ENCODE measurements around the gene PPP1CB. TPM values are rescaled to one million over a fixed set of nuclear protein-coding genes. Genes with fewer than 3 reads are reported as not detected.
A peak's percentile ranks its signal among the peaks of the same experiment; 100 is the strongest.

PPP1CB gene
- polyA plus RNA-seq, 2 donors, result 104 to 140 TPM

DNA sequence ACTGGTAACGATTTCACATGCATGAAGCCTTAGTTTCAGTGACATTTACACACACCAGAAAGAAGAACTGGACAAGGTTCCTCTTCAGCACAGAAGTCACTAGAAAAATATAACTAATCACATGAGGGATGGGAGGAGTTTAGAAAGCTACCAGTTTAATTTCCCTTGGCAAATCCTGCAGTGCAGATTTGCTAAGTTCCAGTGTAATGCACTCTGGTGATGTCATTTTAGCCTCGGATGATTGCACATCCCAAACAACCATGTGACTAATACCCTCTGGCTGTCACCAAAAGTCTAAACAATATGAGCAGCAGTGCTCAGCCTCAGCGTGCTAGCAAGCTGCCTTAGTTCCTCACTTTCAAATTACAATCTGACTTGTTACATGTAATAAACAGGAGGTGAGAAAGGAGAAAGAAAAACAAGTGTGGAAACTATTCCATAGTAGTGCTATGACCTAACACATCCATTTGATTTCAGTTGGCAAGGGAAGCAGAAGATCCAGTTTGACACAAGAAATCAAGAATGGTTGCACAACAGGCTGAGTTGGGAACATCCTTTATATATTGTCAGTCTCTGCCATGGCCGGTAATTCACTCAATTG is 35.3 kb upstream of the PPP1CB start:
- Histone ChIP-seq H3K4me1 (ENCODE audit: control insufficient read depth in 2 of 2, insufficient read depth in 2 of 2, low read length in 1 of 2) (no peaks in the 10 kb centered on the region), H3K27ac (ENCODE audit: low read depth in 2 of 2, low read length in 1 of 2) (peak overlapping the region; percentile 91 to 95), H3K36me3 (ENCODE audit: control insufficient read depth in 2 of 2, insufficient read depth in 2 of 2, low read length in 1 of 2) (no peaks in the 10 kb centered on the region), H3K27me3 (ENCODE audit: control insufficient read depth in 1 of 2, insufficient read depth in 2 of 2, low read length in 2 of 2) (no peaks in the 10 kb centered on the region), H3K4me3 (ENCODE audit: low read depth in 1 of 2, low read length in 2 of 2) (no peak overlapping the region), H3K9me3 (ENCODE audit: control insufficient read depth in 2 of 2, insufficient read depth in 1 of 2, low read depth in 1 of 2, low read length in 1 of 2) (no peaks in the 10 kb centered on the region)
- 15 to 16% methylated on average over 4 of the region's 4 CpGs for WGBS, 2 donors

DNA sequence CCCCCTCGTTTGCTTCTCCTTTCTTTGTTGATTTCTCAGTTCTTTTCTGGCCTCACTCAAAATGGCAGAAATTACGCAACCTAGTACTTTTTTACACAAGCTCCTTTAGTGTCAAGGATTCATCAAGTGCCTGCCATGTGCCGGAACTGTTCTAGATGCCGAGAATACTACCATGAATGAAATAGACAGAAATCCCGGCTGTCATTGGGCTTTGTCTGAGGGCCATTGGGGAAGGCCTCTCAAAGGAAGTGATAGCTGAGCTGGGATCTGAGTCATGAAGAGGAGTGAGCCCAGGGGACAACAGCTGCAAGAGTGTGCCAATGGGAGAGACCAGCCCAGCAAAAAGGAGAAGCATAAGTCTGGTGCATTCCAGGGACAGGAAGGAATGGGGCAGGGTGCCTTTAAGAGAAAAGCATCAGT is 34.3 kb upstream of the PPP1CB start:
- Histone ChIP-seq H3K27me3 (ENCODE audit: control insufficient read depth in 1 of 2, insufficient read depth in 2 of 2, low read length in 2 of 2) (no peaks in the 10 kb centered on the region), H3K36me3 (ENCODE audit: control insufficient read depth in 2 of 2, insufficient read depth in 2 of 2, low read length in 1 of 2) (no peaks in the 10 kb centered on the region), H3K4me1 (ENCODE audit: control insufficient read depth in 2 of 2, insufficient read depth in 2 of 2, low read length in 1 of 2) (no peaks in the 10 kb centered on the region), H3K4me3 (ENCODE audit: low read depth in 1 of 2, low read length in 2 of 2) (no peak overlapping the region), H3K27ac (ENCODE audit: low read depth in 2 of 2, low read length in 1 of 2) (peak overlapping the region; percentile 76 to 87), H3K9me3 (ENCODE audit: control insufficient read depth in 2 of 2, insufficient read depth in 1 of 2, low read depth in 1 of 2, low read length in 1 of 2) (no peaks in the 10 kb centered on the region)
- 46 to 59% methylated on average over 5 of the region's 5 CpGs for WGBS, 2 donors

- no peaks in the 10 kb centered on the region for H3K36me3 ChIP-seq (ENCODE audit: control insufficient read depth in 2 of 2, insufficient read depth in 2 of 2, low read length in 1 of 2)
- H3K27ac ChIP-seq (ENCODE audit: low read depth in 2 of 2, low read length in 1 of 2), result no peak overlapping the region
- H3K4me1 ChIP-seq (ENCODE audit: control insufficient read depth in 2 of 2, insufficient read depth in 2 of 2, low read length in 1 of 2), result no peaks in the 10 kb centered on the region
- H3K4me3 ChIP-seq (ENCODE audit: low read depth in 1 of 2, low read length in 2 of 2), result no peak overlapping the region
- 88 to 90% methylated on average over 3 of the region's 3 CpGs for WGBS, 2 donors
- H3K9me3 ChIP-seq (ENCODE audit: control insufficient read depth in 2 of 2, insufficient read depth in 1 of 2, low read depth in 1 of 2, low read length in 1 of 2), result no peaks in the 10 kb centered on the region
- H3K27me3 ChIP-seq (ENCODE audit: control insufficient read depth in 1 of 2, insufficient read depth in 2 of 2, low read length in 2 of 2), result no peaks in the 10 kb centered on the region
These were observed 31.3 kb upstream of the PPP1CB start for GRCh38 chr2:28720345-28720744.

GRCh38 chr2:28721601-28722191 is 29.9 kb upstream of the PPP1CB start:
- no peak overlapping the region for H3K4me3 ChIP-seq (ENCODE audit: low read depth in 1 of 2, low read length in 2 of 2)
- H3K9me3 ChIP-seq (ENCODE audit: control insufficient read depth in 2 of 2, insufficient read depth in 1 of 2, low read depth in 1 of 2, low read length in 1 of 2), result no peaks in the 10 kb centered on the region
- no peaks in the 10 kb centered on the region for H3K27me3 ChIP-seq (ENCODE audit: control insufficient read depth in 1 of 2, insufficient read depth in 2 of 2, low read length in 2 of 2)
- WGBS, 2 donors, result 88 to 92% methylated on average over 7 of the region's 7 CpGs
- no peaks in the 10 kb centered on the region for H3K4me1 ChIP-seq (ENCODE audit: control insufficient read depth in 2 of 2, insufficient read depth in 2 of 2, low read length in 1 of 2)
- no peak overlapping the region for H3K27ac ChIP-seq (ENCODE audit: low read depth in 2 of 2, low read length in 1 of 2)
- no peaks in the 10 kb centered on the region for H3K36me3 ChIP-seq (ENCODE audit: control insufficient read depth in 2 of 2, insufficient read depth in 2 of 2, low read length in 1 of 2)

DNA sequence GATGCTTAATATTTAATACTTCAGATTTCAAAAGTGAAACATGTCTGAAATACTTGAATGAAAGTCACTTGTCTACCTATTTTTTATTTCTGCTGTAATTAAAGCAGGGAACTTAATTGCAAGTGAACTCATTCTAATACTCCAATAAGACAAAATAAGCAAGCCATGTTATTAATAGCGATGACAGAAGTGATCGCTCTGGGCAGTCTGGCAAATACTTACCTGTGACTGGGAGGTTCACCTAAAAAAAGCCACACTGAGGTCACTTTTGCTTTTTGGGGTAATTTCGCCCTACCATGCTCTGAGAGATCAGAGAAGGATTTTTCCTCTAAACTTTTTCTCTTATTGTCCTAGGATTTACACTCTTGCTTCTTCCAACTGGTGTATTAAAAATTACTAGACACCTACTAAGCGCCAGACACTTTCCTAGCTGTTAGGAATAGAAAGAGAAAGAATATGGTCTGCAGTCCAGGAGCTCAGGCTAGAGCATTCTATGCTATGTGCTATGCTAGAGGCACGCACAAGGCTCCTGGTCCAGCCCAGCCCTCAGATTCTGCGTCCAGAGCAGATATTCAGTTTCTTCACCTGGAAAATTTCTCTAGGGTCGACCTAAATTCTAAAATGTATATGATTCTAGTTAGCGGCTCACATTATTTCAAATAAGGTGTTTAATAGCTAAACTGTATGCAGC is 26.5 kb upstream of the PPP1CB start:
- no peak overlapping the region for H3K27ac ChIP-seq (ENCODE audit: low read depth in 2 of 2, low read length in 1 of 2)
- peaks cover 2 to 5% of the 10 kb centered on the region in 2 donors for H3K4me1 ChIP-seq (ENCODE audit: control insufficient read depth in 2 of 2, insufficient read depth in 2 of 2, low read length in 1 of 2)
- 92% methylated on average over 8 of the region's 8 CpGs for WGBS, 2 donors
- no peaks in the 10 kb centered on the region for H3K9me3 ChIP-seq (ENCODE audit: control insufficient read depth in 2 of 2, insufficient read depth in 1 of 2, low read depth in 1 of 2, low read length in 1 of 2)
- H3K36me3 ChIP-seq (ENCODE audit: control insufficient read depth in 2 of 2, insufficient read depth in 2 of 2, low read length in 1 of 2), result no peaks in the 10 kb centered on the region
- no peaks in the 10 kb centered on the region for H3K27me3 ChIP-seq (ENCODE audit: control insufficient read depth in 1 of 2, insufficient read depth in 2 of 2, low read length in 2 of 2)
- no peak overlapping the region for H3K4me3 ChIP-seq (ENCODE audit: low read depth in 1 of 2, low read length in 2 of 2)

DNA sequence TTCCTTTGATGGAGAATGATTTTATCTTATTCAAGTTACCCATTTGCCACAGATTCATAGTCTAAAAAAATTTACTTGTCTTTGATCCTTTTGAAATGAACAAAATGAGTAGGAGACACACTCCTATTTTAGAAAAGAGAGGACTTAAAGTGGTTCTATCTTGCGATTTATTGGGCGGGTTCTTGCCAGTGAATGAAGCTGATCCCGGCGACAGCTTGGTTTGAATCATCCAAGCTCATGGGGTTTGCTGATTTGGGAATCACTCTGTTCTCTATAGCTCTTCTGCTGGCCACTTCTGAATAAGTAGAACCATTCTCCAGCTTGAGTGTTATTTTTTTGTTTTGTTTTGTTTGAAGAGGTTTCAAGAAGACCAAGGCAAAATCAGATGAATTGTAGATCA is 25.5 kb upstream of the PPP1CB start:
- Histone ChIP-seq H3K27me3 (ENCODE audit: control insufficient read depth in 1 of 2, insufficient read depth in 2 of 2, low read length in 2 of 2) (no peaks in the 10 kb centered on the region), H3K27ac (ENCODE audit: low read depth in 2 of 2, low read length in 1 of 2) (no peak overlapping the region), H3K9me3 (ENCODE audit: control insufficient read depth in 2 of 2, insufficient read depth in 1 of 2, low read depth in 1 of 2, low read length in 1 of 2) (no peaks in the 10 kb centered on the region), H3K4me1 (ENCODE audit: control insufficient read depth in 2 of 2, insufficient read depth in 2 of 2, low read length in 1 of 2) (peaks cover 2 to 5% of the 10 kb centered on the region in 2 donors), H3K4me3 (ENCODE audit: low read depth in 1 of 2, low read length in 2 of 2) (no peak overlapping the region), H3K36me3 (ENCODE audit: control insufficient read depth in 2 of 2, insufficient read depth in 2 of 2, low read length in 1 of 2) (no peaks in the 10 kb centered on the region)
- WGBS, 2 donors, result 94% methylated on average over 4 of the region's 4 CpGs

DNA sequence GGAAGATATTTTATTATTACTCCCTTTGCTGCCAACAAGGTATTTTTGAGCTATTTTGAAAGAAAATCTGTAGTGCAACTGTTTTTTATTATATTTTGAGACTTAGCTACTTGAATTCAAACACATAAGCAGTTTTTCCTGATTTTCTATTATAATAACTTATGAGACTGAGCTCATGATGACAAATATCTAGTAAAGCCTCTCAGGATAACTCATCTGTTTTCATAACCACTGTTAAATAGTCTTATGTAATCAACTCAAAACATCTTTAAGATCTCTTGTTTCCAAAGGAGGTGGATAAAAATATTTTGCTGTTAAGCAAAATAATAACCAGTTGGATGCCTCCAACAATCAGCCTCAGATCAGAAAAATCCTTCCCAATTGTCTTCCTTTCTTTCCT is 21.9 kb upstream of the PPP1CB start:
- H3K9me3 ChIP-seq (ENCODE audit: control insufficient read depth in 2 of 2, insufficient read depth in 1 of 2, low read depth in 1 of 2, low read length in 1 of 2), result no peaks in the 10 kb centered on the region
- no peaks in the 10 kb centered on the region for H3K27me3 ChIP-seq (ENCODE audit: control insufficient read depth in 1 of 2, insufficient read depth in 2 of 2, low read length in 2 of 2)
- no peaks in the 10 kb centered on the region for H3K36me3 ChIP-seq (ENCODE audit: control insufficient read depth in 2 of 2, insufficient read depth in 2 of 2, low read length in 1 of 2)
- H3K27ac ChIP-seq (ENCODE audit: low read depth in 2 of 2, low read length in 1 of 2), result peak overlapping the region in 1 of 2 donors; percentile 32
- H3K4me1 ChIP-seq (ENCODE audit: control insufficient read depth in 2 of 2, insufficient read depth in 2 of 2, low read length in 1 of 2), result peaks cover 2 to 5% of the 10 kb centered on the region in 2 donors
- H3K4me3 ChIP-seq (ENCODE audit: low read depth in 1 of 2, low read length in 2 of 2), result no peak overlapping the region

DNA sequence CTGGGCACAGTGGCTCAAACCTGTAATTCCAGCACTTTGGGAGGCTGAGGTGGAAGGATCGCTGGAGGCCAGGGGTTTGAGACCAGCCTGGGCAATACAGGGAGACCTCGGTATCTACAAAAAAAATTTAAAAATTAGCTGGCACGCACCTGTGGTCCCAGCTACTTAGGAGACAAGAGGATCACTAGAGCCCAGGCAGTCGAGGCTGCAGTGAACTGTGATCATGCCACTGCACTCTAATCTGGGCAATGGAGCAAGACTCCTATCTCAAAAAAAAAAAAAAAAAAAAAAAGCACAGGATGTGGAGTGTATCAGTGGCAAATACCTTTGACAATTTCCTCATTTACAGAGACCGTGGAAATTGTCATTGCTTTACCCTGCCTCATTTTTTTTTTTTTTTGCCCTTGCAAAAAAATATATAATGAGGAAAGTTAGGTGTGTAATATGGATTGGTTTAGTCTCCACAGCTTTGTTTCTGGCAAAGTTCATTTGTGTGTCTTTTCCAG is 20.9 kb upstream of the PPP1CB start:
- H3K4me1 ChIP-seq (ENCODE audit: control insufficient read depth in 2 of 2, insufficient read depth in 2 of 2, low read length in 1 of 2), result peaks cover 2 to 5% of the 10 kb centered on the region in 2 donors
- no peak overlapping the region for H3K27ac ChIP-seq (ENCODE audit: low read depth in 2 of 2, low read length in 1 of 2)
- H3K4me3 ChIP-seq (ENCODE audit: low read depth in 1 of 2, low read length in 2 of 2), result no peak overlapping the region
- no peaks in the 10 kb centered on the region for H3K36me3 ChIP-seq (ENCODE audit: control insufficient read depth in 2 of 2, insufficient read depth in 2 of 2, low read length in 1 of 2)
- no peaks in the 10 kb centered on the region for H3K9me3 ChIP-seq (ENCODE audit: control insufficient read depth in 2 of 2, insufficient read depth in 1 of 2, low read depth in 1 of 2, low read length in 1 of 2)
- 80 to 91% methylated on average over 5 of the region's 5 CpGs for WGBS, 2 donors
- no peaks in the 10 kb centered on the region for H3K27me3 ChIP-seq (ENCODE audit: control insufficient read depth in 1 of 2, insufficient read depth in 2 of 2, low read length in 2 of 2)

- WGBS, 2 donors, result 80 to 81% methylated on average over 6 of the region's 6 CpGs
- no peak overlapping the region for H3K4me3 ChIP-seq (ENCODE audit: low read depth in 1 of 2, low read length in 2 of 2)
- H3K36me3 ChIP-seq (ENCODE audit: control insufficient read depth in 2 of 2, insufficient read depth in 2 of 2, low read length in 1 of 2), result no peaks in the 10 kb centered on the region
- H3K27me3 ChIP-seq (ENCODE audit: control insufficient read depth in 1 of 2, insufficient read depth in 2 of 2, low read length in 2 of 2), result no peaks in the 10 kb centered on the region
- no peaks in the 10 kb centered on the region for H3K4me1 ChIP-seq (ENCODE audit: control insufficient read depth in 2 of 2, insufficient read depth in 2 of 2, low read length in 1 of 2)
- H3K9me3 ChIP-seq (ENCODE audit: control insufficient read depth in 2 of 2, insufficient read depth in 1 of 2, low read depth in 1 of 2, low read length in 1 of 2), result no peaks in the 10 kb centered on the region
- no peak overlapping the region for H3K27ac ChIP-seq (ENCODE audit: low read depth in 2 of 2, low read length in 1 of 2)
These were observed 16.1 kb upstream of the PPP1CB start for GRCh38 chr2:28735511-28735910.

All from esophagus (tissue), 2 donors.